Gastroesophageal sphincter (tissue), 4 donors: ENCODE data around the gene OXLD1. TPM values are rescaled to one million over a fixed set of nuclear protein-coding genes. Genes with fewer than 3 reads are reported as not detected.
"Not testable (repeated sequence)": the region's sequence is repeated elsewhere in the genome, so short reads cannot be mapped to it uniquely, and the experiment has no call there.

Experiments
- ATAC-seq: fragments of 150-250 bp; one replicate; pipeline ENCODE4 v1.9.1; 2016; ENCODE audit warnings: mild to moderate bottlenecking, moderate library complexity
- H3K27ac ChIP-seq, 4 donors: fragments of 200-600 bp; sonication (generic) in 3 of 4; 1 replicate in 3 of 4; 2 replicates in 1 of 4; pipeline ENCODE4 v1.5.1; 2016 to 2019
- H3K27me3 ChIP-seq: fragments of 200-600 bp; sonication (generic); one replicate; pipeline ENCODE4 v1.5.1; 2019
- H3K36me3 ChIP-seq, 2 donors: fragments of 200-600 bp; sonication (generic); one replicate each; pipeline ENCODE4 v1.5.1; 2019; ENCODE audit warnings: control low read depth in 1 of 2
- H3K4me1 ChIP-seq, 3 donors: fragments of 200-600 bp; sonication (generic); 1 replicate in 2 of 3; 2 replicates in 1 of 3; pipeline ENCODE4 v1.5.1; 2016 to 2019; ENCODE audit warnings: control low read depth in 2 of 3
- H3K4me3 ChIP-seq, 2 donors: fragments of 200-600 bp; sonication (generic); one replicate each; pipeline ENCODE4 v1.5.1; 2019; ENCODE audit warnings: mild to moderate bottlenecking in 1 of 2, moderate library complexity in 1 of 2
- H3K9me3 ChIP-seq, 3 donors: fragments of 200-600 bp; sonication (generic); one replicate each; pipeline ENCODE4 v1.5.1; 2017 to 2019; ENCODE audit warnings: control low read depth in 2 of 3
- EP300 ChIP-seq: sonication (generic); formaldehyde crosslinking; IDR thresholded peaks from one replicate; pipeline ENCODE4 v1.6.1; 2017; ENCODE audit warnings: antibody characterized with exemption, mild to moderate bottlenecking
- POLR2A ChIP-seq, 2 donors: fragments of 450-650 bp; IDR thresholded peaks; one replicate each; pipeline ENCODE4 v1.6.1; 2017; ENCODE audit warnings: antibody characterized with exemption in 2 of 2, mild to moderate bottlenecking in 2 of 2, moderate library complexity in 1 of 2
- POLR2AphosphoS5 ChIP-seq: sonication (generic); formaldehyde crosslinking; IDR thresholded peaks from one replicate; pipeline ENCODE4 v1.6.1; 2017; ENCODE audit warnings: antibody characterized with exemption
- WGBS, 2 donors: methylation state at CpG; one replicate each; pipeline ENCODE4 v1.1.5; 2018; ENCODE audit warnings: low coverage in 1 of 2; 5-methylcytosine and 5-hydroxymethylcytosine counted together
- small RNA-seq, 4 donors: library from RNA; depleted of rRNA; stranded (forward); fragments of <200 nt; gene quantifications; one replicate each; pipeline ENCODE3, GENCODE V24; 2016
- total RNA-seq, 4 donors: library from RNA; depleted of rRNA; stranded (reverse); fragments of >200 nt; gene quantifications; one replicate each; pipeline ENCODE4 v1.1.0, GENCODE V29; 2016
- TF ChIP-seq, protein P1 (sequence below), 4 experiments: fragments of 200-600 bp in 2 of 4; fragments of 450-650 bp in 2 of 4; sonication (generic) in 1 of 4; IDR thresholded peaks; one replicate each; pipeline ENCODE4 v1.5.1; 2017 to 2019; ENCODE audit warnings: antibody characterized with exemption in 4 of 4, mild to moderate bottlenecking in 2 of 4, moderate library complexity in 2 of 4

Gene OXLD1
- total RNA-seq, 4 donors from 2014 or later = 19.4 to 31.8 (median 25.3) TPM

DNA sequence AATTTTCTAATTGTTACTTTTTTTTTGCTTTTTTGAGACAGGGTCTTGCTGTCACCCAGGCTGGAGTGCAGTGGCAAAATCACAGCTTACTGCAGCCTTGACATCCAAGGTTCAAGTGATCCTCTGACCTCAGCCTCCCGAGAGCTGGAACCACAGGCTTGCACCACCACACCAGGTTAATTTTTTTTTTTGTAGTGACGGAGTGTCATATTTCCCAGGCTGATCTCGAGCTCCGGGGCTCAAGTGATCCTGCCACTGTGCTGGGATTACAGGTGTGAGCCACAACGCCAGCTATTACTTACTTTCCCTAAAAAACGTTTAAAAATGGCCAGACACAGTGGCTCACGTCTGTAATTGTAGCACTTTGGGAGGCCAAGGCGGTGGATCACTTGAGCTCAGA, 36.1 kb downstream of the OXLD1 start:
- Histone ChIP-seq H3K36me3 (peaks cover 0 to 46% of the 10 kb centered on the region in 2 donors), H3K4me1 (peaks cover 0 to 23% (median 2%) of the 10 kb centered on the region in 3 donors), H3K4me3 (no peak overlapping the region), H3K9me3 (no peaks in the 10 kb centered on the region), H3K27ac (no peak overlapping the region), H3K27me3 (no peaks in the 10 kb centered on the region)
- 40 to 82% methylated on average over 1 to 8 of the region's 8 CpGs for WGBS, 2 donors
- ATAC-seq = no peak
- TF ChIP-seq, protein P1, sequence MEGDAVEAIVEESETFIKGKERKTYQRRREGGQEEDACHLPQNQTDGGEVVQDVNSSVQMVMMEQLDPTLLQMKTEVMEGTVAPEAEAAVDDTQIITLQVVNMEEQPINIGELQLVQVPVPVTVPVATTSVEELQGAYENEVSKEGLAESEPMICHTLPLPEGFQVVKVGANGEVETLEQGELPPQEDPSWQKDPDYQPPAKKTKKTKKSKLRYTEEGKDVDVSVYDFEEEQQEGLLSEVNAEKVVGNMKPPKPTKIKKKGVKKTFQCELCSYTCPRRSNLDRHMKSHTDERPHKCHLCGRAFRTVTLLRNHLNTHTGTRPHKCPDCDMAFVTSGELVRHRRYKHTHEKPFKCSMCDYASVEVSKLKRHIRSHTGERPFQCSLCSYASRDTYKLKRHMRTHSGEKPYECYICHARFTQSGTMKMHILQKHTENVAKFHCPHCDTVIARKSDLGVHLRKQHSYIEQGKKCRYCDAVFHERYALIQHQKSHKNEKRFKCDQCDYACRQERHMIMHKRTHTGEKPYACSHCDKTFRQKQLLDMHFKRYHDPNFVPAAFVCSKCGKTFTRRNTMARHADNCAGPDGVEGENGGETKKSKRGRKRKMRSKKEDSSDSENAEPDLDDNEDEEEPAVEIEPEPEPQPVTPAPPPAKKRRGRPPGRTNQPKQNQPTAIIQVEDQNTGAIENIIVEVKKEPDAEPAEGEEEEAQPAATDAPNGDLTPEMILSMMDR (IDR thresholded peaks at IDR 0.05) = no peak
- no peak for TF ChIP-seq POLR2AphosphoS5

DNA sequence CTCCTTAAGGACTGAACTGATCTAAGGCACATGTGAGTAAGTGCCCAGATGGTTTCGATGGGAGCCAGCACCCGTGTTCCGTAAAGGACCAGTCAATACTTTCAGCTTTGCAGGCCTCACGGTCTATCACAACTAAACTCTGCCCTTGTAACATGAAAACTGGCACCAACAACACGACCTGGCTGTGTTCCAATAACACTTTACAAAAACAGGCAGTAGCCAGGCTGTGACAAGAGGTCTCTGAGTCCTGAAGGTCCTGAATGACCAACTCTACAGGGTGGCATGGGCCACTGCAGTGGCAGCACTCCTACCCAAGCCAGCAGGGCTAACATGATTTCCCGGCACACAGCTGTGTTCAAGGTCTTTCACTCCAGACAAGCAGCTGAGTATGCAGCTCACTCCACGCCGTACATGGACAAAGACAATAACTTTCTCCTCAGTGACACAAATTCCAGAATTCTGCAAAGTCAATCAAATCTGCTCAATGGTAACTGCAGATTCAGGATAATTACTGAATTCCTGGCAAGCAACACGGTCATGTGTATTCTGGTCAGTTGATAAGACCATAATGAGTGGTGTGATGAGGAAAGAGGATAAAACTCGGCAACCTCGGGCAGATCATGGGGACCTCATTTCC, 44.8 kb downstream of the OXLD1 start:
- Histone ChIP-seq H3K4me3 (no peak overlapping the region), H3K27ac (no peak overlapping the region), H3K36me3 (peaks cover 0 to 95% of the 10 kb centered on the region in 2 donors), H3K27me3 (no peaks in the 10 kb centered on the region), H3K9me3 (no peaks in the 10 kb centered on the region), H3K4me1 (peaks cover 0 to 6% (median 0%) of the 10 kb centered on the region in 3 donors)
- 64 to 65% methylated on average over 4 to 7 of the region's 11 CpGs for WGBS, 2 donors
- TF ChIP-seq EP300 = no peak
- TF ChIP-seq POLR2A (IDR thresholded peaks at IDR 0.05) = no peak
- TF ChIP-seq POLR2AphosphoS5 = no peak
- TF ChIP-seq, protein P1 (IDR thresholded peaks at IDR 0.05) = no peak
- no peak for ATAC-seq

DNA sequence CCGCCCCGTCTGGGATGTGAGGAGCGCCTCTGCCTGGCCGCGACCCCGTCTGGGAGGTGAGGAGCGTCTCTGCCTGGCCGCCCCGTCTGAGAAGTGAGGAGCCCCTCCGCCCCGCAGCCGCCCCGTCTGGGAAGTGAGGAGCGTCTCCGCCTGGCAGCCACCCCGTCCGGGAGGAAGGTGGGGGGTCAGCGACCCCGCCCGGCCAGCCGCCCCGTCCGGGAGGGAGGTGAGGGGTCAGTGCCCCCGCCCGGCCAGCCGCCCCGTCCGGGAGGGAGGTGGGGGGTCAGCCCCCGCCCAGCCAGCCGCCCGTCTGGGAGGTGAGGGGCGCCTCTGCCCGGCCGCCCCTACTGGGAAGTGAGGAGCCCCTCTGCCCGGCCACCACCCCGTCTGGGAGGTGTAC, 48.1 kb downstream of the OXLD1 start:
- Histone ChIP-seq H3K4me1 (peaks cover 0 to 32% (median 5%) of the 10 kb centered on the region in 3 donors), H3K36me3 (peaks cover 0 to 88% of the 10 kb centered on the region in 2 donors)
- not testable (repeated sequence) for H3K9me3 ChIP-seq, H3K4me3 ChIP-seq, H3K27me3 ChIP-seq, ATAC-seq, H3K27ac ChIP-seq
- no CpG with 5 or more reads among the region's 36 CpGs for WGBS, 2 donors

DNA sequence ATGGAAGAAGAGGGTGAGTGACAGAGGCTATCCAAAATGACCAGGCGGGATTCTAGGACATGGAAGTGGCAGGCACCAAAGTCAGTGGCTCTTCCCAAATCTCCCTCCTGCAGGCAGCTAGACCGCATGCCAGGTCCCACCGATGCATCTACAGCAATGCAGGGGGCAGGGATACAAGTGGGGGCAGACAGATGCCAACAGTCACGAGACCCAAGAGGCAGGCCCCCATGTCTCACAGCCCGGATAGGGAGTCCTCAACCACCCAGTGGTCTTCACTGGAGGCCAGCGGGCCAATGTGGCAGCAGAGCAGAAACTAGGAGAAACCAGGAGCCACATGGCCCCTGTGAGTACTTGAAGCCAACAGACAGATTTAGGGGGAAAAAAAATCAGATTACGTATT, 49.5 kb downstream of the OXLD1 start:
- 67 to 83% methylated on average over 3 to 6 of the region's 7 CpGs for WGBS, 2 donors
- TF ChIP-seq EP300 (no peak), POLR2AphosphoS5 (no peak), POLR2A (IDR thresholded peaks at IDR 0.05) (no peak)
- TF ChIP-seq, protein P1 (IDR thresholded peaks at IDR 0.05) = no peak
- peaks cover 0 to 38% (median 5%) of the 10 kb centered on the region in 3 donors for H3K4me1 ChIP-seq
- H3K9me3 ChIP-seq = no peaks in the 10 kb centered on the region
- H3K27ac ChIP-seq = no peak overlapping the region
- H3K36me3 ChIP-seq = peaks cover 0 to 88% of the 10 kb centered on the region in 2 donors
- no peak overlapping the region for H3K4me3 ChIP-seq
- no peak for ATAC-seq
- H3K27me3 ChIP-seq = no peaks in the 10 kb centered on the region

DNA sequence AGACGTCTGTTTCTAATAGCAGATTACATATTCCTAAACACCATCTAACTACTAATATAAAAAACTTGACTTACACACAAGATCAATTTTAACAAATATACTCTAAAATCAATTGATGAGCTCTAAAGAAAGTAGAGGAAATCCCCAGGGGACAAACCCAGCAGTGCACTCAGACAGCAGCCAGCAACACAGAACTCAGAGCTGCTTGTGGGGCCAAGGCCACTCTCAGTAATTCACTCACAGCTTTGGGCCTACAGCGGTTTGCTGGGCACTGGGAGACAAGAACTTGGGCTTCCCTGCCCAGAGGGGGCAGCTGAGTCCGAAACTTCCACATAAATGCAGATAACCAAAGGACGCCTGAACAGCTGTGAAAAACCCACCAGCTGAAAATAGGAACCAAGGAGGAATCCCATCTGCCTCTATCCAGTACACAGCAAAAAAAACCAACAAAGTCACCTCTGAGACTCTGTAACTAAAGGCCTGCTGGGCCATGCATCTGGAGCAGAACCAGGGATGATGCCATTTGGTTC, 50.9 kb downstream of the OXLD1 start:
- Histone ChIP-seq H3K27ac (no peak overlapping the region), H3K36me3 (peaks cover 0 to 86% of the 10 kb centered on the region in 2 donors), H3K4me3 (no peak overlapping the region), H3K27me3 (no peaks in the 10 kb centered on the region), H3K4me1 (peaks cover 0 to 33% (median 5%) of the 10 kb centered on the region in 3 donors), H3K9me3 (no peaks in the 10 kb centered on the region)
- WGBS, 2 donors = 100% methylated on average over 1 of the region's 4 CpGs; no CpG with 5 or more reads in 1 of the 2 donors
- TF ChIP-seq EP300 (no peak), POLR2A (IDR thresholded peaks at IDR 0.05) (no peak), POLR2AphosphoS5 (no peak)
- TF ChIP-seq, protein P1 (IDR thresholded peaks at IDR 0.05) = no peak
- ATAC-seq = no peak

Small RNAs within 50 kb of the gene (small RNA-seq; reads per million reads assigned to genes)
- gene MIR6786 = 0 to 0.51 (median 0.24) reads per million in 4 donors

Other genes with a start within 250 kb of the OXLD1 start
- 1,000 to 10,000 TPM in 3 of 4 donors, 100 to 1,000 TPM in 1; 829 to 1,848 (median 1,550) TPM for gene ACTG1, start 153.8 kb downstream of the OXLD1 start, total RNA-seq
- gene FSCN2, start 138.2 kb downstream of the OXLD1 start, total RNA-seq = 1 to 10 TPM in 2 of 4 donors, under 1 TPM in 2; 0.49 to 2.1 (median 1.0) TPM
- gene FAAP100, start 114.3 kb downstream of the OXLD1 start, total RNA-seq = 10 to 100 TPM; 14.6 to 32.1 (median 20.7) TPM
- 10 to 100 TPM; 49.5 to 83.8 (median 58.0) TPM for gene NPLOC4, start 29.5 kb downstream of the OXLD1 start, total RNA-seq
- gene TSPAN10, start 29.4 kb downstream of the OXLD1 start, total RNA-seq = under 1 TPM in 3 of 4 donors, not detected in 1; 0.27 to 0.89 (median 0.30) TPM
- under 1 TPM in 1 of 4 donors, not detected in 3; 0.62 TPM for gene PDE6G, start 10.1 kb downstream of the OXLD1 start, total RNA-seq
- 10 to 100 TPM in 2 of 4 donors, 1 to 10 TPM in 2; 8.2 to 16.1 (median 11.4) TPM for gene CCDC137, start 132 bp upstream of the OXLD1 start, total RNA-seq
- 10 to 100 TPM; 26.2 to 52.8 (median 30.2) TPM for gene ARL16, start 17.2 kb upstream of the OXLD1 start, total RNA-seq
- 10 to 100 TPM; 51.5 to 90.5 (median 66.6) TPM for gene HGS, start 17.4 kb upstream of the OXLD1 start, total RNA-seq
- 10 to 100 TPM; 27.5 to 42.9 (median 29.3) TPM for gene MRPL12, start 36.8 kb upstream of the OXLD1 start, total RNA-seq
- 1 to 10 TPM; 3.0 to 8.8 (median 5.0) TPM for gene SLC25A10, start 45.7 kb upstream of the OXLD1 start, total RNA-seq
- under 1 TPM in 1 of 4 donors, not detected in 3; 0.47 TPM for gene GCGR, start 137.5 kb upstream of the OXLD1 start, total RNA-seq
- 100 to 1,000 TPM in 1 of 4 donors, 10 to 100 TPM in 3; 70.4 to 131 (median 85.9) TPM for gene MCRIP1, start 166.7 kb upstream of the OXLD1 start, total RNA-seq
- not detected for gene PPP1R27, start 168.4 kb upstream of the OXLD1 start, total RNA-seq
- gene P4HB, start 193.9 kb upstream of the OXLD1 start, total RNA-seq = 100 to 1,000 TPM; 257 to 365 (median 324) TPM
- 100 to 1,000 TPM; 120 to 219 (median 169) TPM for gene ARHGDIA, start 204.7 kb upstream of the OXLD1 start, total RNA-seq
- gene ALYREF, start 225.0 kb upstream of the OXLD1 start, total RNA-seq = 10 to 100 TPM; 26.6 to 68.1 (median 55.5) TPM
- gene ANAPC11, start 225.1 kb upstream of the OXLD1 start, total RNA-seq = 100 to 1,000 TPM in 3 of 4 donors, 10 to 100 TPM in 1; 81.0 to 128 (median 119) TPM
- under 1 TPM in 2 of 4 donors, not detected in 2; 0.12 to 0.16 TPM for gene NPB, start 235.6 kb upstream of the OXLD1 start, total RNA-seq
- 10 to 100 TPM; 18.4 to 45.8 (median 34.4) TPM for gene PCYT2, start 244.8 kb upstream of the OXLD1 start, total RNA-seq